ENCODE data around the gene PCBD2. TPM values are rescaled to one million over a fixed set of nuclear protein-coding genes. Genes with fewer than 3 reads are reported as not detected.

Gene PCBD2
- total and polyA plus RNA-seq, 2 of the 8 experiments (the other 6 are each of a cell fraction or from before 2014, with no cell fraction given) = 4.8 to 10.3 TPM

DNA sequence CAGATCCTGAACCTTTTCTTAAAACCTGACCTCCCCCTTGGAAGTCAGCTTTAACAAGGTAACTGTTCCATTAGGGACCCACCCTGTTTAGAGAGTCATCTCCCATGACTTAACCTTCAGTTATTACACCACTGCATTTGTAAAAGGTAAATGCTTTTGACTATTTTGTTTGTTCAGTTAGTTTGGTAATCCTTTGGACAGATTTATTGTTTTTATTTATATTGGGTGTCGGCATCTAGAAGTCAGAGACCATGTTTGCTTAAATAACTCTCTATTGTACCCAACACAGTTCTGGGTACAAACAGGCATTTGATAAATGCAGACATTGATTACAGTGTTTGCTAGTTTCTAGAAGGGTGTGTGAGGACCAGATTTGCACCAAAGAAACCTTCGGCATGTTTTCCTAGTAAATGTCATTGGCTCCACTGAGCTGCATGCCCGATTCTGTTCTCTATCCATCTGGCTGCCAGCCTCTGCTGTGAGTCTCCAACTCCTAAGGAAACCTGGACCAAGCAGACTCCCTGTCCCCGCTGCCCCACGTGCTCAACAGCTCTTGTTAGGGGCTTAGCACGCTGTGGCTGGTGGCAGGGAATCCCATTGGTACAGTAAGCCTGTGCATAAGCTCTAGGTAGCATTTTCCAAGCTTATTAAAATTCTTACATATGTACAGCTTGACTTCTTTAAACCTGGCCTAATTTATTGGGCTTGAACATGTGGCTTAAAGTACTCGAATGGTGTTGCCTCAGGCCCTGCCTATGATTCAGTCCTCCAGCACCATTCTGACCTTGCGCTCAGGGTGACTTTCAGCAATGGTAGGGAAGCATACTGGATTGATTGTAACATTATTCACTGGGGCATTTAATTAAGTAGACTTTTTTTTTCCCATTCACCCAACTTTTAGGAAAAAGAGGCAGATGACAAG lies 6.6 kb downstream of the PCBD2 start:
- FAIRE-seq = no peak
- ChIA-PET POLR2A (ENCODE audit: partially characterized antibody) (interaction anchor here (1.1 to 1.2 kb wide), 2 partner anchors 38 to 152 kb away, joined by 3 to 4 read pairs; partner anchors contain the start of gene TXNDC15), CTCF (ENCODE audit: partially characterized antibody) (no interaction called here)
- TF ChIP-seq GABPA (IDR thresholded peaks at IDR 0.05; ENCODE audit: borderline replicate concordance, insufficient read depth, low read length) (no peak), NRF1 (IDR thresholded peaks at IDR 0.05; ENCODE audit: low read depth, low read length) (no peak), TAF1 (IDR thresholded peaks at IDR 0.05; ENCODE audit: low read depth, low read length) (no peak), CBX8 (IDR thresholded peaks at IDR 0.05; ENCODE audit: borderline replicate concordance, low read depth, low read length) (no peak), RNF2 (IDR thresholded peaks at IDR 0.05; ENCODE audit: borderline replicate concordance, low read depth, low read length, missing control alignments, poor library complexity, severe bottlenecking) (no peak), BACH1 (IDR thresholded peaks at IDR 0.05; ENCODE audit: low read length) (no peak), EP300 (IDR thresholded peaks at IDR 0.05; ENCODE audit: borderline replicate concordance in 1 of 2, low read depth in 2 of 2, low read length in 2 of 2) (no peak), POLR2AphosphoS5 (IDR thresholded peaks at IDR 0.05; ENCODE audit: low read depth, low read length) (no peak), BCL11A (IDR thresholded peaks at IDR 0.05; ENCODE audit: low read depth in 2 of 2, low read length in 2 of 2) (no peak)
- TF ChIP-seq, protein P1, sequence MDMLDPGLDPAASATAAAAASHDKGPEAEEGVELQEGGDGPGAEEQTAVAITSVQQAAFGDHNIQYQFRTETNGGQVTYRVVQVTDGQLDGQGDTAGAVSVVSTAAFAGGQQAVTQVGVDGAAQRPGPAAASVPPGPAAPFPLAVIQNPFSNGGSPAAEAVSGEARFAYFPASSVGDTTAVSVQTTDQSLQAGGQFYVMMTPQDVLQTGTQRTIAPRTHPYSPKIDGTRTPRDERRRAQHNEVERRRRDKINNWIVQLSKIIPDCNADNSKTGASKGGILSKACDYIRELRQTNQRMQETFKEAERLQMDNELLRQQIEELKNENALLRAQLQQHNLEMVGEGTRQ (IDR thresholded peaks at IDR 0.05; ENCODE audit: low read length) = no peak

More for the DNA sequence above, 6.6 kb downstream of the PCBD2 start:
- Histone ChIP-seq H3K79me2 (ENCODE audit: control insufficient read depth in 1 of 2, insufficient read depth in 2 of 2, low read length in 2 of 2) (no peaks in the 10 kb centered on the region), H2BK15ac (ENCODE audit: low read length) (no peak overlapping the region), H2BK120ac (replicated peaks; ENCODE audit: low read depth, low read length) (no peak overlapping the region), H3K18ac (ENCODE audit: extremely low read depth, low read length) (no peak overlapping the region), H4K5ac (ENCODE audit: insufficient read length, low read depth, low read length) (no peak overlapping the region), H3K4ac (replicated peaks; ENCODE audit: insufficient read length, low read depth, low read length) (no peak overlapping the region), H4K20me1 (replicated peaks in 1 of 2; ENCODE audit: control insufficient read depth in 1 of 2, insufficient read depth in 2 of 2, low read length in 2 of 2) (peaks cover 0 to 3% of the 10 kb centered on the region in 2 experiments), H3K4me3 (ENCODE audit: extremely low read depth in 1 of 4, insufficient read depth in 2 of 4, low read depth in 3 of 4, low read length in 4 of 4) (no peak overlapping the region), H2BK20ac (ENCODE audit: low read length) (no peak overlapping the region), H2BK12ac (ENCODE audit: low read depth, low read length) (no peak overlapping the region), H3K9ac (replicated peaks in 1 of 4; ENCODE audit: extremely low read depth in 1 of 4, low read depth in 3 of 4, low read length in 3 of 4) (no peak overlapping the region), H4K91ac (replicated peaks; ENCODE audit: insufficient read length, low read length) (no peak overlapping the region), H2BK5ac (ENCODE audit: low read depth, low read length) (no peak overlapping the region), H3K36me3 (ENCODE audit: control insufficient read depth in 2 of 4, insufficient read depth in 4 of 4, low read length in 3 of 4) (peaks cover 0 to 11% (median 4%) of the 10 kb centered on the region in 4 experiments; a peak in 5 of 8 replicates), H3K14ac (ENCODE audit: insufficient read length) (no peak overlapping the region), H3K9me3 (ENCODE audit: insufficient read depth in 2 of 2, low read depth in 1 of 2, low read length in 1 of 2) (no peaks in the 10 kb centered on the region), H2AFZ (ENCODE audit: low read length) (no peak overlapping the region), H3K23me2 (ENCODE audit: low read depth, low read length) (0 out of 2 replicates have a peak, but pooled peaks cover 2% of the 10 kb centered on the region), H2AK5ac (ENCODE audit: low read depth, low read length) (no peak overlapping the region), H3K27ac (ENCODE audit: low read depth, low read length) (no peak overlapping the region), H3K79me1 (ENCODE audit: low read depth, low read length) (no peaks in the 10 kb centered on the region; the same call in 1 of the 2 replicates), H3K23ac (ENCODE audit: insufficient read length) (no peak overlapping the region), H3K27me3 (replicated peaks in 1 of 4; ENCODE audit: control insufficient read depth in 3 of 4, extremely low read depth in 1 of 4, insufficient read depth in 3 of 4, low read length in 3 of 4) (no peaks in the 10 kb centered on the region), H3K4me2 (ENCODE audit: insufficient read depth in 1 of 2, low read depth in 2 of 2, low read length in 2 of 2) (no peak overlapping the region), H3K56ac (replicated peaks; ENCODE audit: insufficient read length, low read depth, low read length) (no peak overlapping the region), H3K4me1 (replicated peaks in 1 of 4; ENCODE audit: control insufficient read depth in 3 of 4, insufficient read depth in 4 of 4, low read length in 3 of 4) (peaks cover 0 to under 1% (median 0%) of the 10 kb centered on the region in 4 experiments; a peak in 2 of 7 replicates), H4K8ac (ENCODE audit: extremely low read depth, insufficient read depth, low read length) (no peak overlapping the region)
- no peak for DNase-seq (ENCODE audit: low read depth in 1 of 2, low spot score in 2 of 2)
- WGBS, 2 experiments (ENCODE audit: extremely low coverage in 1 of 2, insufficient coverage in 1 of 2, insufficient read length in 1 of 2, insufficient replicate concordance in 2 of 2, low coverage in 1 of 2, low lambda C conversion rate in 2 of 2, missing lambda C conversion rate in 1 of 2) = 94% methylated on average over 8 of the region's 8 CpGs; no CpG with 5 or more reads in 1 of the 2 experiments
